Midbrain (tissue), 1 donor: Measurements from ENCODE around the gene MAGI2.

Source experiments
- DNase-seq: peaks from one replicate; lab custom pipeline; 2025; lab: John Stamatoyannopoulos, UW

MAGI2 gene

GRCh38 chr7:78924581-78924980 lies 528.9 kb downstream of the MAGI2 start:
- no peak for DNase-seq

GRCh38 chr7:78912781-78913180 lies 540.7 kb downstream of the MAGI2 start:
- no peak for DNase-seq

GRCh38 chr7:78906735-78907134 lies 546.7 kb downstream of the MAGI2 start:
- no peak for DNase-seq

- no peak for DNase-seq
Measured at GRCh38 chr7:78905436-78905835, 548.0 kb downstream of the MAGI2 start.

- DNase-seq, result no peak
Measured at GRCh38 chr7:78904983-78905382, 548.5 kb downstream of the MAGI2 start.

- DNase-seq, result no peak
Measured at GRCh38 chr7:78901566-78901965, 551.9 kb downstream of the MAGI2 start.

- DNase-seq, result no peak
Measured at GRCh38 chr7:78900806-78901205, 552.7 kb downstream of the MAGI2 start.

GRCh38 chr7:78895393-78895792 lies 558.1 kb downstream of the MAGI2 start:
- no peak for DNase-seq

GRCh38 chr7:78879206-78879605 lies 574.3 kb downstream of the MAGI2 start:
- DNase-seq, result no peak

- no peak for DNase-seq
Measured at GRCh38 chr7:78873117-78873516, 580.4 kb downstream of the MAGI2 start.

- DNase-seq, result no peak
Measured at GRCh38 chr7:78864339-78864738, 589.1 kb downstream of the MAGI2 start.

- DNase-seq, result no peak
Measured at GRCh38 chr7:78863281-78863680, 590.2 kb downstream of the MAGI2 start.

- DNase-seq, result no peak
Measured at GRCh38 chr7:78862411-78862900, 591.0 kb downstream of the MAGI2 start.

GRCh38 chr7:78852951-78853350 lies 600.5 kb downstream of the MAGI2 start:
- no peak for DNase-seq

- no peak for DNase-seq
Measured at GRCh38 chr7:78850093-78850740, 603.2 kb downstream of the MAGI2 start.

- DNase-seq, result no peak
Measured at GRCh38 chr7:78845155-78845554, 608.3 kb downstream of the MAGI2 start.

- DNase-seq, result no peak
Measured at GRCh38 chr7:78842068-78842467, 611.4 kb downstream of the MAGI2 start.

- DNase-seq, result no peak
Measured at GRCh38 chr7:78835897-78836296, 617.6 kb downstream of the MAGI2 start.

- DNase-seq, result no peak
Measured at GRCh38 chr7:78828317-78828716, 625.1 kb downstream of the MAGI2 start.

GRCh38 chr7:78803501-78804127 lies 649.9 kb downstream of the MAGI2 start:
- no peak for DNase-seq

- no peak for DNase-seq
Measured at GRCh38 chr7:78794101-78794500, 659.4 kb downstream of the MAGI2 start.

GRCh38 chr7:78792624-78793023 lies 660.8 kb downstream of the MAGI2 start:
- no peak for DNase-seq

GRCh38 chr7:78792006-78792405 lies 661.5 kb downstream of the MAGI2 start:
- DNase-seq, result no peak

- DNase-seq, result no peak
Measured at GRCh38 chr7:78788464-78788863, 665.0 kb downstream of the MAGI2 start.
